ENCODE measurements around the gene NBPF1.
"Not testable (repeated sequence)": the region's sequence is repeated elsewhere in the genome, so short reads cannot be mapped to it uniquely, and the experiment has no call there.

The NBPF1 gene

GRCh38 chr1:16516694-16517410 lies 96.5 kb downstream of the NBPF1 start:
- POLR2A ChIA-PET; CTCF ChIA-PET; DNase-seq (ENCODE audit: extremely low spot score): not testable (repeated sequence)

- DNase-seq (ENCODE audit: extremely low spot score); POLR2A ChIA-PET; CTCF ChIA-PET: not testable (repeated sequence)
Measured at GRCh38 chr1:16514107-16515055, 99.0 kb downstream of the NBPF1 start, which contains the start of gene RNU1-1. Gene RNU1-1, minus strand, starts transcription at chr1:16514285.

GRCh38 chr1:16513412-16514106 lies 99.8 kb downstream of the NBPF1 start:
- POLR2A ChIA-PET = interaction anchor here (0.7 kb wide), 1 partner anchor 46 kb away, joined by 3 read pairs; no protein-coding TSS in a partner anchor
- CTCF ChIA-PET = not testable (repeated sequence)
- DNase-seq (ENCODE audit: extremely low spot score) = peak; percentile 23

- POLR2A ChIA-PET; CTCF ChIA-PET; DNase-seq (ENCODE audit: extremely low spot score): not testable (repeated sequence)
Measured at GRCh38 chr1:16512624-16513411, 100.5 kb downstream of the NBPF1 start.

All from HEK293T (cell line).